Measurements from ENCODE around the gene SMIM35. TPM values are rescaled to one million over a fixed set of nuclear protein-coding genes. Genes with fewer than 3 reads are reported as not detected.

The SMIM35 gene
- total RNA-seq, 1 experiment from 2014 or later: not detected

GRCh38 chr11:118033443-118033842, 53.3 kb downstream of the SMIM35 start (continued):
- TF ChIP-seq ATF6 (CRISPR knock-in tag; IDR thresholded peaks at IDR 0.05): no peak

DNA sequence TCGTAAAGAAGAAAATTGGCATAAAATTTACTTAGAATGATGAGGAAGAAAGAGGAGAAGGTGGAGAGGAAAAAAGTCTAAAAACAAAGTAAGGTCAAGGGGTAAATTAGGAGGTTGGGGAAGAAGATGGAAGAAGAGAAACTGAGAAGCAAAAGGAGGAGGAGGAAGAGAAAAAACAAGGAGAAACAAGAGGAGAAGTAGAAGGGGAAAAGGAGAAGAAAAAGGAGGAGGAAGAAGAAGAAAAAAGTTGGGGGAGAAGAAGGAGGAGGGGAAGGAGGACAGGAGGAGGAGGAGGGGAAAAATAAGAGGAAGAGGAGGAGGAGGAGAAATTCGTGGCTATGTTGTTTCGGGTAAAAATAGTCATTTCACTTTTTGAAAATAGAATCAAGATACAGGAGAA, 58.1 kb downstream of the SMIM35 start:
- Mint-ChIP-seq H3K27ac (no peak overlapping the region), H3K9me3 (no peaks in the 10 kb centered on the region), H3K36me3 (no peaks in the 10 kb centered on the region), H3K4me3 (no peak overlapping the region), H3K4me1 (no peaks in the 10 kb centered on the region), H3K27me3 (ENCODE audit: low read depth) (no peaks in the 10 kb centered on the region; the same call in 1 of the 2 replicates)
- no peak for DNase-seq (ENCODE audit: low spot score)
- no peak for ATAC-seq
- TF ChIP-seq FOXP1 (CRISPR knock-in tag; IDR thresholded peaks at IDR 0.05; ENCODE audit: borderline replicate concordance): no peak
- no peak for TF ChIP-seq HMGA2 (CRISPR knock-in tag; IDR thresholded peaks at IDR 0.05)
- ChIA-PET POLR2A (no interaction called here), CTCF (interaction anchor here (0.9 to 1.2 kb wide), 4 partner anchors 9 to 158 kb away, joined by 3 to 7 read pairs (median 4); no protein-coding TSS in a partner anchor)

DNA sequence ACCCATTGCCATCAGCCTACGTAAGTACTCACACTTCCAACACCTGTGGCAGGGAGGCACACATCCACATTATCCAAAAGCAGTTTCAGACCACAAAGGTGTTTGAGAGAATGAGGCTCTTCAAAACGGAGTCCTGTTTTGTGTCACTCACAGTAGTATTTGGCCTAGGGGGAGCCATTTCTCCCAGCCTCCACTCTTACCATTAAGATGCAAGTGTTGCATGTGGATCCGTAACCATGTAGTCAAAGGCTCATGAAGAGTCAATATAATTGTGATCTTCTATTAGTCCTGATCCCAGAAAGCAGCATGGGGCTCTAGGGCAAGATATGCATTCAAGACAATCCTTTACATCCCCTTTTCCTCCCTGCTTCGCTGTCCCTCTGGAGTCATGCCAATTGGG, 59.1 kb downstream of the SMIM35 start:
- CTCF ChIA-PET: interaction anchor here (0.6 to 0.8 kb wide), 3 partner anchors 12 to 206 kb away, joined by 3 to 4 read pairs (median 3); no protein-coding TSS in a partner anchor

DNA sequence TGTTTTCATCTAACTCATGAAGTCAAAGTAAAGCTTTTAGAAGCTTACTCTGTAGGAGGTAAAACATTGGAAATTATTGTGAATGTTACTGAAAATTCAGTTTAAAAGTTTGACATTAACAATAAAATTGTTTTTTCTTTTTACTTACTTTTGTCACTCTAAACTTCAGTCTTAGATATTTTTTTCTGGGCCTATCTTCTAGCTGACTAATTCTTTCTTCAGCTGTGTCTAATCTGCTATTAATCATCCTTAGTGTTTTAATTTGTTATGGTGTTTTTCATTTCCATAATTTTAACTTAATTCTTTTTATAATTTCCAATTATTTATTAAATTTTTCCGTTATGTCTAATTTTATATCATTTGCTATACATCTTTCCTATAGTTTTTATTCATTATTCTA, 65.6 kb downstream of the SMIM35 start:
- Mint-ChIP-seq H3K27me3 (ENCODE audit: low read depth) (peaks cover 12% of the 10 kb centered on the region), H3K27ac (no peak overlapping the region), H3K4me3 (no peak overlapping the region), H3K9me3 (peaks cover 30% of the 10 kb centered on the region), H3K36me3 (peaks cover 2% of the 10 kb centered on the region; the same call in 1 of the 2 replicates), H3K4me1 (no peaks in the 10 kb centered on the region)
- no peak for ATAC-seq
- ChIA-PET CTCF (interaction anchor here (0.7 to 1.0 kb wide), 2 partner anchors 14 to 204 kb away, joined by 3 read pairs; no protein-coding TSS in a partner anchor), POLR2A (no interaction called here)
- no peak for DNase-seq (ENCODE audit: low spot score)
- TF ChIP-seq ZNF263 (CRISPR knock-in tag; IDR thresholded peaks at IDR 0.05; ENCODE audit: low read depth): no peak
- no peak for TF ChIP-seq EMX1 (CRISPR knock-in tag; IDR thresholded peaks at IDR 0.05)
- no peak for TF ChIP-seq TCF7 (CRISPR knock-in tag; IDR thresholded peaks at IDR 0.05; ENCODE audit: low read depth)
- no peak for TF ChIP-seq CREB1 (CRISPR knock-in tag; IDR thresholded peaks at IDR 0.05)
- TF ChIP-seq, protein P1, sequence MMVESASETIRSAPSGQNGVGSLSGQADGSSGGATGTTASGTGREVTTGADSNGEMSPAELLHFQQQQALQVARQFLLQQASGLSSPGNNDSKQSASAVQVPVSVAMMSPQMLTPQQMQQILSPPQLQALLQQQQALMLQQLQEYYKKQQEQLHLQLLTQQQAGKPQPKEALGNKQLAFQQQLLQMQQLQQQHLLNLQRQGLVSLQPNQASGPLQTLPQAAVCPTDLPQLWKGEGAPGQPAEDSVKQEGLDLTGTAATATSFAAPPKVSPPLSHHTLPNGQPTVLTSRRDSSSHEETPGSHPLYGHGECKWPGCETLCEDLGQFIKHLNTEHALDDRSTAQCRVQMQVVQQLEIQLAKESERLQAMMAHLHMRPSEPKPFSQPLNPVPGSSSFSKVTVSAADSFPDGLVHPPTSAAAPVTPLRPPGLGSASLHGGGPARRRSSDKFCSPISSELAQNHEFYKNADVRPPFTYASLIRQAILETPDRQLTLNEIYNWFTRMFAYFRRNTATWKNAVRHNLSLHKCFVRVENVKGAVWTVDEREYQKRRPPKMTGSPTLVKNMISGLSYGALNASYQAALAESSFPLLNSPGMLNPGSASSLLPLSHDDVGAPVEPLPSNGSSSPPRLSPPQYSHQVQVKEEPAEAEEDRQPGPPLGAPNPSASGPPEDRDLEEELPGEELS (CRISPR knock-in tag; IDR thresholded peaks at IDR 0.05): no peak
- TF ChIP-seq RELA (CRISPR knock-in tag; IDR thresholded peaks at IDR 0.05; ENCODE audit: borderline replicate concordance): no peak
- TF ChIP-seq ZNF425 (CRISPR knock-in tag; conservative IDR thresholded peaks at IDR 0.05): no peak
- no peak for TF ChIP-seq HMGA2 (CRISPR knock-in tag; IDR thresholded peaks at IDR 0.05)

More for the DNA sequence above, 59.1 kb downstream of the SMIM35 start:
- POLR2A ChIA-PET: no interaction called here
- DNase-seq (ENCODE audit: low spot score) (no peak), ATAC-seq (no peak)
- Mint-ChIP-seq H3K9me3 (no peaks in the 10 kb centered on the region), H3K36me3 (no peaks in the 10 kb centered on the region), H3K27ac (no peak overlapping the region), H3K27me3 (ENCODE audit: low read depth) (no peaks in the 10 kb centered on the region; the same call in 1 of the 2 replicates), H3K4me1 (no peaks in the 10 kb centered on the region), H3K4me3 (no peak overlapping the region)
- TF ChIP-seq STAT6 (CRISPR knock-in tag; conservative IDR thresholded peaks at IDR 0.05; ENCODE audit: low read depth) (no peak), FOXK1 (CRISPR knock-in tag; IDR thresholded peaks at IDR 0.05) (no peak), ZNF263 (CRISPR knock-in tag; IDR thresholded peaks at IDR 0.05; ENCODE audit: low read depth) (no peak), MAX (CRISPR knock-in tag; IDR thresholded peaks at IDR 0.05) (no peak), NR1H2 (CRISPR knock-in tag; IDR thresholded peaks at IDR 0.05) (no peak), ZNF138 (CRISPR knock-in tag; conservative IDR thresholded peaks at IDR 0.05) (no peak)
- TF ChIP-seq, protein P1 (CRISPR knock-in tag; IDR thresholded peaks at IDR 0.05): no peak
